SU-DHL-6 (cell line): ENCODE data around the gene MAML2.

Source experiments
- CTCF ChIP-seq: fragments of 200-600 bp; sonication (generic); IDR thresholded peaks from one replicate; pipeline ENCODE4 v1.5.1; 2017; ENCODE audit warnings: antibody characterized with exemption, mild to moderate bottlenecking, low read length, moderate library complexity; ENCODE audit not compliant: insufficient read depth, poor library complexity, severe bottlenecking
- EZH2phosphoT487 ChIP-seq: fragments of 200-600 bp; sonication (generic), shearing (Covaris generic); conservative IDR thresholded peaks from 2 replicates; pipeline ENCODE4 v1.6.1; 2018; ENCODE audit warnings: mild to moderate bottlenecking, antibody characterized with exemption, low read length, moderate library complexity, mixed read lengths

- TF ChIP-seq CTCF, result no peak
- no peak for TF ChIP-seq EZH2phosphoT487
Measured at GRCh38 chr11:96172604-96173003, 170.4 kb downstream of the MAML2 start.
